Endothelial cell of umbilical vein (primary cell): ENCODE measurements around the gene PHOX2A.

Source experiments
- POLR2A ChIP-seq: IDR thresholded peaks from 2 replicates; pipeline ENCODE4 v1.6.1; 2012; ENCODE audit warnings: low read depth, mild to moderate bottlenecking, control low read depth, low read length
- POLR2AphosphoS5 ChIP-seq: IDR thresholded peaks from 2 replicates; pipeline ENCODE4 v1.6.1; 2012; ENCODE audit warnings: low read depth, mild to moderate bottlenecking, control low read depth, low read length, moderate library complexity; ENCODE audit not compliant: insufficient read depth
- TF ChIP-seq, protein P1 (sequence below), 2 donors: IDR thresholded peaks; 1 replicate in 1 of 2; 2 replicates in 1 of 2; pipeline ENCODE4 v1.5.1; 2011; ENCODE audit warnings: low read length in 2 of 2, mild to moderate bottlenecking in 2 of 2, moderate library complexity in 2 of 2, control low read depth in 1 of 2, inconsistent platforms in 1 of 2, low read depth in 1 of 2; ENCODE audit not compliant: insufficient read depth in 1 of 2; ENCODE audit errors: extremely low read depth in 1 of 2

DNA sequence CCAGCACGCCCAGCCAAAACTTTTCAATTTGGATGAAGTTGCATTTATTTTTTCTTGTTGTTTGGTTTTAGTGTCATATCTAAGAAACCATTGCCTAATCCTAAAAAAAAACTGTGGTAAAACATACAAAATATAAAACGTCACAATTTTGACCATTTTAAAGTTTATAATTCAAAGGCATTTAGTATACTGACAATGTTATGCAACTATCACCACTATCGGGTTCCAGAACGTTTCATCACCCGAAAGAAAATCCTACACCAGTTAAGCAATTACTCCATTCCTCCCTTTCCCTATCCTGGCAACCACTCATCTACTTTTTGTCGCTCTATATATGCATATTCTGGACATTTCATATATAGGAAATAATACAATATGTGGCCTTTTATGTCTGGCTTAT lies 30.5 kb upstream of the PHOX2A start:
- TF ChIP-seq POLR2AphosphoS5 (no peak), POLR2A (no peak)
- TF ChIP-seq, protein P1, sequence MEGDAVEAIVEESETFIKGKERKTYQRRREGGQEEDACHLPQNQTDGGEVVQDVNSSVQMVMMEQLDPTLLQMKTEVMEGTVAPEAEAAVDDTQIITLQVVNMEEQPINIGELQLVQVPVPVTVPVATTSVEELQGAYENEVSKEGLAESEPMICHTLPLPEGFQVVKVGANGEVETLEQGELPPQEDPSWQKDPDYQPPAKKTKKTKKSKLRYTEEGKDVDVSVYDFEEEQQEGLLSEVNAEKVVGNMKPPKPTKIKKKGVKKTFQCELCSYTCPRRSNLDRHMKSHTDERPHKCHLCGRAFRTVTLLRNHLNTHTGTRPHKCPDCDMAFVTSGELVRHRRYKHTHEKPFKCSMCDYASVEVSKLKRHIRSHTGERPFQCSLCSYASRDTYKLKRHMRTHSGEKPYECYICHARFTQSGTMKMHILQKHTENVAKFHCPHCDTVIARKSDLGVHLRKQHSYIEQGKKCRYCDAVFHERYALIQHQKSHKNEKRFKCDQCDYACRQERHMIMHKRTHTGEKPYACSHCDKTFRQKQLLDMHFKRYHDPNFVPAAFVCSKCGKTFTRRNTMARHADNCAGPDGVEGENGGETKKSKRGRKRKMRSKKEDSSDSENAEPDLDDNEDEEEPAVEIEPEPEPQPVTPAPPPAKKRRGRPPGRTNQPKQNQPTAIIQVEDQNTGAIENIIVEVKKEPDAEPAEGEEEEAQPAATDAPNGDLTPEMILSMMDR (IDR thresholded peaks at IDR 0.05; ENCODE audit: extremely low read depth in 1 of 2, insufficient read depth in 1 of 2, low read depth in 1 of 2, low read length in 2 of 2) = no peak
